Esophagus (tissue), 2 donors: Measurements from ENCODE around the gene NECAB2. TPM values are rescaled to one million over a fixed set of nuclear protein-coding genes. Genes with fewer than 3 reads are reported as not detected.
A peak's percentile ranks its signal among the peaks of the same experiment; 100 is the strongest.

Experiments
- H3K27ac ChIP-seq, 2 donors: one replicate each; pipeline ENCODE4 v1.5.1; 2013; ENCODE audit warnings: low read depth in 2 of 2, mild to moderate bottlenecking in 2 of 2, inconsistent platforms in 1 of 2, low read length in 1 of 2, moderate library complexity in 1 of 2
- H3K27me3 ChIP-seq, 2 donors: one replicate each; pipeline ENCODE4 v1.6.1; 2013; ENCODE audit warnings: low read length in 2 of 2, control low read depth in 1 of 2, mild to moderate bottlenecking in 1 of 2; ENCODE audit not compliant: insufficient read depth in 2 of 2, control insufficient read depth in 1 of 2
- H3K36me3 ChIP-seq, 2 donors: one replicate each; pipeline ENCODE4 v1.6.1; 2013; ENCODE audit warnings: low read length in 1 of 2; ENCODE audit not compliant: control insufficient read depth in 2 of 2, insufficient read depth in 2 of 2
- H3K4me1 ChIP-seq, 2 donors: one replicate each; pipeline ENCODE4 v1.6.1; 2013; ENCODE audit warnings: low read length in 1 of 2; ENCODE audit not compliant: control insufficient read depth in 2 of 2, insufficient read depth in 2 of 2
- H3K4me3 ChIP-seq, 2 donors: one replicate each; pipeline ENCODE4 v1.5.1; 2013; ENCODE audit warnings: low read length in 2 of 2, mild to moderate bottlenecking in 2 of 2, low read depth in 1 of 2, moderate library complexity in 1 of 2
- H3K9me3 ChIP-seq, 2 donors: one replicate each; pipeline ENCODE4 v1.6.1; 2013; ENCODE audit warnings: mild to moderate bottlenecking in 2 of 2, low read depth in 1 of 2, low read length in 1 of 2, moderate library complexity in 1 of 2; ENCODE audit not compliant: control insufficient read depth in 2 of 2, insufficient read depth in 1 of 2
- WGBS, 2 donors: extraction: QIAGEN DNeasy Blood & Tissue Kit; methylation state at CpG; one replicate each; pipeline ENCODE4 v1.1.7; 2013; 5-methylcytosine and 5-hydroxymethylcytosine counted together
- polyA plus RNA-seq, 2 donors: library from polyadenylated mRNA; stranded (reverse); fragments of 200-250 nt; gene quantifications; one replicate each; pipeline ENCODE4 v1.2.3, GENCODE V29; 2013
- donor health status: healthy with polysubstance abuse.
- donor health status: Bipolar disorder and iron deficiency.

Gene NECAB2
- polyA plus RNA-seq, 2 donors: not detected

- H3K27ac ChIP-seq: no peak overlapping the region
- no peaks in the 10 kb centered on the region for H3K27me3 ChIP-seq
- WGBS, 2 donors: 94% methylated on average over 12 to 13 of the region's 13 CpGs
- no peaks in the 10 kb centered on the region for H3K9me3 ChIP-seq
- H3K36me3 ChIP-seq: peaks cover 0 to 15% of the 10 kb centered on the region in 2 donors
- no peaks in the 10 kb centered on the region for H3K4me1 ChIP-seq
- no peak overlapping the region for H3K4me3 ChIP-seq
These were observed 1.8 kb upstream of the NECAB2 start for GRCh38 chr16:83966153-83966696.

GRCh38 chr16:83967091-83967490 lies 953 bp upstream of the NECAB2 start:
- Histone ChIP-seq H3K27ac (no peak overlapping the region), H3K4me1 (no peaks in the 10 kb centered on the region), H3K9me3 (no peaks in the 10 kb centered on the region), H3K27me3 (no peaks in the 10 kb centered on the region), H3K36me3 (peaks cover 0 to 11% of the 10 kb centered on the region in 2 donors), H3K4me3 (no peak overlapping the region)
- 62 to 71% methylated on average over 2 of the region's 2 CpGs for WGBS, 2 donors

- H3K27me3 ChIP-seq: no peaks in the 10 kb centered on the region
- 0 to 2% methylated on average over 5 to 87 of the region's 87 CpGs for WGBS, 2 donors
- no peaks in the 10 kb centered on the region for H3K4me1 ChIP-seq
- no peak overlapping the region for H3K27ac ChIP-seq
- peaks cover 0 to 11% of the 10 kb centered on the region in 2 donors for H3K36me3 ChIP-seq
- no peaks in the 10 kb centered on the region for H3K9me3 ChIP-seq
- H3K4me3 ChIP-seq: peak overlapping the region in 1 of 2 donors; percentile 45
These were observed 335 bp downstream of the NECAB2 start for GRCh38 chr16:83968306-83968851.

GRCh38 chr16:83968891-83969649 lies 1.0 kb downstream of the NECAB2 start:
- no peaks in the 10 kb centered on the region for H3K9me3 ChIP-seq
- H3K36me3 ChIP-seq: peaks cover 0 to 11% of the 10 kb centered on the region in 2 donors
- no peak overlapping the region for H3K27ac ChIP-seq
- no peaks in the 10 kb centered on the region for H3K27me3 ChIP-seq
- 10 to 14% methylated on average over 24 to 45 of the region's 45 CpGs for WGBS, 2 donors
- no peaks in the 10 kb centered on the region for H3K4me1 ChIP-seq
- H3K4me3 ChIP-seq: no peak overlapping the region

- Histone ChIP-seq H3K27me3 (no peaks in the 10 kb centered on the region), H3K27ac (no peak overlapping the region), H3K9me3 (no peaks in the 10 kb centered on the region), H3K36me3 (peaks cover 0 to 7% of the 10 kb centered on the region in 2 donors), H3K4me3 (no peak overlapping the region), H3K4me1 (no peaks in the 10 kb centered on the region)
- WGBS, 2 donors: 53 to 64% methylated on average over 16 to 18 of the region's 18 CpGs
These were observed 1.9 kb downstream of the NECAB2 start for GRCh38 chr16:83969771-83970429.

GRCh38 chr16:83970430-83970815 lies 2.4 kb downstream of the NECAB2 start:
- no peaks in the 10 kb centered on the region for H3K27me3 ChIP-seq
- no peak overlapping the region for H3K4me3 ChIP-seq
- H3K27ac ChIP-seq: no peak overlapping the region
- WGBS, 2 donors: 78 to 80% methylated on average over 6 of the region's 6 CpGs
- H3K9me3 ChIP-seq: no peaks in the 10 kb centered on the region
- H3K4me1 ChIP-seq: no peaks in the 10 kb centered on the region
- peaks cover 0 to 3% of the 10 kb centered on the region in 2 donors for H3K36me3 ChIP-seq

GRCh38 chr16:83971165-83972130 lies 3.4 kb downstream of the NECAB2 start:
- Histone ChIP-seq H3K4me1 (no peaks in the 10 kb centered on the region), H3K27me3 (no peaks in the 10 kb centered on the region), H3K9me3 (no peaks in the 10 kb centered on the region), H3K4me3 (no peak overlapping the region), H3K27ac (no peak overlapping the region), H3K36me3 (no peaks in the 10 kb centered on the region)
- 67 to 68% methylated on average over 27 of the region's 27 CpGs for WGBS, 2 donors

- Histone ChIP-seq H3K4me1 (no peaks in the 10 kb centered on the region), H3K9me3 (no peaks in the 10 kb centered on the region), H3K36me3 (no peaks in the 10 kb centered on the region), H3K4me3 (no peak overlapping the region), H3K27ac (no peak overlapping the region), H3K27me3 (no peaks in the 10 kb centered on the region)
- WGBS, 2 donors: 82 to 83% methylated on average over 19 of the region's 19 CpGs
These were observed 4.4 kb downstream of the NECAB2 start for GRCh38 chr16:83972256-83973008.
